ENCODE results near the gene ATAD1.

GRCh38 chr10:87799860-87800259 is 18.2 kb downstream of the ATAD1 start:
- TF ChIP-seq, protein P1, sequence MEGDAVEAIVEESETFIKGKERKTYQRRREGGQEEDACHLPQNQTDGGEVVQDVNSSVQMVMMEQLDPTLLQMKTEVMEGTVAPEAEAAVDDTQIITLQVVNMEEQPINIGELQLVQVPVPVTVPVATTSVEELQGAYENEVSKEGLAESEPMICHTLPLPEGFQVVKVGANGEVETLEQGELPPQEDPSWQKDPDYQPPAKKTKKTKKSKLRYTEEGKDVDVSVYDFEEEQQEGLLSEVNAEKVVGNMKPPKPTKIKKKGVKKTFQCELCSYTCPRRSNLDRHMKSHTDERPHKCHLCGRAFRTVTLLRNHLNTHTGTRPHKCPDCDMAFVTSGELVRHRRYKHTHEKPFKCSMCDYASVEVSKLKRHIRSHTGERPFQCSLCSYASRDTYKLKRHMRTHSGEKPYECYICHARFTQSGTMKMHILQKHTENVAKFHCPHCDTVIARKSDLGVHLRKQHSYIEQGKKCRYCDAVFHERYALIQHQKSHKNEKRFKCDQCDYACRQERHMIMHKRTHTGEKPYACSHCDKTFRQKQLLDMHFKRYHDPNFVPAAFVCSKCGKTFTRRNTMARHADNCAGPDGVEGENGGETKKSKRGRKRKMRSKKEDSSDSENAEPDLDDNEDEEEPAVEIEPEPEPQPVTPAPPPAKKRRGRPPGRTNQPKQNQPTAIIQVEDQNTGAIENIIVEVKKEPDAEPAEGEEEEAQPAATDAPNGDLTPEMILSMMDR (IDR thresholded peaks at IDR 0.05; ENCODE audit: low read depth, low read length) = no peak
- no peak for TF ChIP-seq EZH2phosphoT487 (IDR thresholded peaks at IDR 0.05; ENCODE audit: low read depth)
